A549 (cell line): Measurements from ENCODE around the gene BCKDK. TPM values are rescaled to one million over a fixed set of nuclear protein-coding genes. Genes with fewer than 3 reads are reported as not detected.

Experiments
- ATAC-seq, 2 experiments: fragments of 200-7000 bp in 1 of 2; fragments of >200 bp in 1 of 2; cut with Nextera tagmentation in 1 of 2; cut with Tn5 transposase in 1 of 2; 3 replicates each; pipeline versions ENCODE4 v1.8.0 to v1.9.1; 2018 to 2020; ENCODE audit warnings: mild to moderate bottlenecking in 1 of 2, moderate library complexity in 1 of 2
- CTCF ChIA-PET: fragments of 300-600 bp; sonication (Branson Sonifier 250); formaldehyde crosslinking; extraction: SDS; loops from one replicate; lab custom pipeline; 2021; ENCODE audit warnings: antibody characterized with exemption, inconsistent platforms; lab: Yijun Ruan, JAX
- POLR2A ChIA-PET: fragments of 350-600 bp; formaldehyde crosslinking; extraction: SDS; loops from one replicate; lab custom pipeline; 2021; ENCODE audit warnings: antibody characterized with exemption, inconsistent platforms; lab: Yijun Ruan, JAX
- DNase-seq, 2 experiments: peaks; one replicate each; pipeline versions ENCODE4 v3.0.0 to v3.0.0-alpha.2; 2011 to 2016; ENCODE audit warnings: low read depth in 1 of 2, low spot score in 1 of 2
- FAIRE-seq: peaks from 2 replicates; lab custom pipeline; 2011; peaks lifted over from hg19 to GRCh38; lab: Jason Lieb, UNC
- H3K27ac ChIP-seq, 2 experiments: fragments of >200 bp; sonication (Bioruptor Twin); formaldehyde crosslinking; 3 replicates each; pipeline ENCODE4 v1.5.1; 2016 to 2017
- H3K4me1 ChIP-seq: fragments of >200 bp; sonication (Bioruptor Twin); formaldehyde crosslinking; 3 replicates; pipeline ENCODE4 v1.6.1; 2016
- H3K4me2 ChIP-seq: fragments of >200 bp; sonication (Bioruptor Twin); formaldehyde crosslinking; 3 replicates; pipeline ENCODE4 v1.6.1; 2016
- H3K4me3 ChIP-seq: fragments of >200 bp; sonication (Bioruptor Twin); formaldehyde crosslinking; 3 replicates; pipeline ENCODE4 v1.5.1; 2016
- H3K9me3 ChIP-seq: fragments of >200 bp; sonication (Bioruptor Twin); formaldehyde crosslinking; 3 replicates; pipeline ENCODE4 v1.6.1; 2016
- BHLHE40 ChIP-seq: IDR thresholded peaks from 2 replicates; pipeline ENCODE4 v1.6.1; 2012; ENCODE audit warnings: low read depth, low read length, inconsistent platforms
- CBX2 ChIP-seq: fragments of 200-600 bp; sonication (generic); IDR thresholded peaks from 2 replicates; pipeline ENCODE4 v1.6.1; 2016; ENCODE audit warnings: low read depth, mild to moderate bottlenecking, borderline replicate concordance
- CEBPB ChIP-seq, 2 experiments: fragments of >200 bp in 1 of 2; sonication (Bioruptor Twin) in 1 of 2; formaldehyde crosslinking in 1 of 2; IDR thresholded peaks; 2 replicates each; pipeline ENCODE4 v1.6.1; 2012 to 2016
- EHF ChIP-seq: fragments of 250-450 bp; sonication (Bioruptor Pico); IDR thresholded peaks from 2 replicates; pipeline ENCODE4 v1.5.0; 2020; ENCODE audit warnings: mild to moderate bottlenecking
- FOSB ChIP-seq: fragments of 250-450 bp; sonication (Bioruptor Pico); IDR thresholded peaks from 2 replicates; pipeline ENCODE4 v1.5.0; 2020; ENCODE audit warnings: mild to moderate bottlenecking, moderate library complexity
- HEYL ChIP-seq: fragments of 250-450 bp; sonication (Bioruptor Pico); IDR thresholded peaks from 2 replicates; pipeline ENCODE4 v1.8.0; 2021; ENCODE audit warnings: mild to moderate bottlenecking, moderate library complexity
- HOXA7 ChIP-seq: fragments of 250-450 bp; sonication (Bioruptor Pico); IDR thresholded peaks from 2 replicates; pipeline ENCODE4 v1.5.0; 2020; ENCODE audit warnings: mild to moderate bottlenecking, moderate library complexity
- HOXB13 ChIP-seq: fragments of 250-450 bp; sonication (Bioruptor Pico); IDR thresholded peaks from 2 replicates; pipeline ENCODE4 v1.5.0; 2020; ENCODE audit warnings: low read depth, mild to moderate bottlenecking, moderate library complexity
- HOXB5 ChIP-seq: fragments of 250-450 bp; sonication (Bioruptor Pico); IDR thresholded peaks from 2 replicates; pipeline ENCODE4 v1.5.0; 2020; ENCODE audit warnings: mild to moderate bottlenecking, moderate library complexity
- KDM1A ChIP-seq: fragments of 200-600 bp; sonication (generic); IDR thresholded peaks from 2 replicates; pipeline ENCODE4 v1.6.1; 2016; ENCODE audit warnings: low read depth, mild to moderate bottlenecking
- NFE2L2 ChIP-seq: fragments of 150-350 bp; conservative IDR thresholded peaks from 2 replicates; pipeline ENCODE4 v1.6.1; 2014; ENCODE audit warnings: low read length
- RAD21 ChIP-seq, 2 experiments: fragments of >200 bp in 1 of 2; sonication (Bioruptor Twin) in 1 of 2; formaldehyde crosslinking in 1 of 2; IDR thresholded peaks in 1 of 2; conservative IDR thresholded peaks in 1 of 2; 2 replicates in 1 of 2; 3 replicates in 1 of 2; pipeline ENCODE4 v1.6.1; 2012 to 2018; ENCODE audit warnings: inconsistent platforms in 1 of 2
- RFX5 ChIP-seq: fragments of 450-650 bp; IDR thresholded peaks from 2 replicates; pipeline ENCODE4 v1.7.1; 2014; ENCODE audit warnings: antibody characterized with exemption, mild to moderate bottlenecking, moderate library complexity
- TP53 ChIP-seq: fragments of 250-450 bp; sonication (Bioruptor Pico); IDR thresholded peaks from 2 replicates; pipeline ENCODE4 v1.5.0; 2021; ENCODE audit warnings: mild to moderate bottlenecking, moderate library complexity
- ZC3H11A ChIP-seq: fragments of 450-650 bp; IDR thresholded peaks from 2 replicates; pipeline ENCODE4 v1.6.1; 2014; ENCODE audit warnings: antibody characterized with exemption, mild to moderate bottlenecking
- ZFP36 ChIP-seq: fragments of 450-650 bp; IDR thresholded peaks from 2 replicates; pipeline ENCODE4 v1.6.1; 2014; ENCODE audit warnings: borderline replicate concordance; ENCODE audit not compliant: partially characterized antibody
- WGBS: methylation state at CpG from one replicate; pipeline ENCODE4 v1.1.6; 2017; ENCODE audit errors: missing lambda C conversion rate; 5-methylcytosine and 5-hydroxymethylcytosine counted together
- polyA plus RNA-seq, 4 experiments: library from polyadenylated mRNA; depleted of rRNA in 3 of 4; stranded (reverse); fragments of >200 nt; fragmentation: RNase III in 1 of 4; extraction: RNeasy Plus Mini Kit Qiagen cat#74134 plus additional on column Dnase treatment in 1 of 4; gene quantifications; 2 replicates in 3 of 4; 3 replicates in 1 of 4; pipeline ENCODE4 v1.2.3, GENCODE V29; 2011 to 2017
- TF ChIP-seq, protein P1 (sequence below): fragments of 450-650 bp; IDR thresholded peaks from 2 replicates; pipeline ENCODE4 v1.6.1; 2014; ENCODE audit warnings: antibody characterized with exemption
- TF ChIP-seq, protein P2 (sequence below): IDR thresholded peaks from 2 replicates; pipeline ENCODE4 v1.6.1; 2012
- TF ChIP-seq, protein P3 (sequence below): fragments of 250-450 bp; sonication (Bioruptor Pico); IDR thresholded peaks from 2 replicates; pipeline ENCODE4 v1.5.0; 2020; ENCODE audit warnings: low read depth, mild to moderate bottlenecking, moderate library complexity
- TF ChIP-seq, protein P4 (sequence below): fragments of >200 bp; sonication (Bioruptor Twin); formaldehyde crosslinking; IDR thresholded peaks from 3 replicates; pipeline ENCODE4 v1.6.1; 2016

Gene BCKDK
- polyA plus RNA-seq, 2 of the 4 experiments (the other 2 are of a cell fraction): 20.7 to 36.7 TPM

DNA sequence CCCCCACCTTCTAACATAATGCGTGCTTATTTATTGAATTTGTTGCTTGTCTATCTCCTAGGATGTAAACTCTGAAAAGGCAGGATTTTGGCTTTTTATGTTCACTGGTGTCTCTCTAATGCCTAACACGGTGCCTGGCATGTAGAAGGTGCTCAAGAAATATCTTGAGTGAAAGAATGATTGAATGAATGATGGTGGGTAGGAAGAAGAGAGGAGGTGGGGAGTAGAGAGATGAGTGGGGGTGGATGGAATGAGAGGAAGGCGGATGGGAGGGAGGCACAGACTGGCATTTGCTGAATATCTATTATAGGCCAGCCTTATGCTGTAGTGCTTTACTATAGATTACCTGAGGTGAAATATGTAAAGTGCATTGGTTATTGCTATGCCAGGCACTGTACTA, 39.4 kb downstream of the BCKDK start (continued):
- TF ChIP-seq HOXB5 (CRISPR knock-in tag) (no peak), NFE2L2 (no peak), CBX2 (no peak)
- TF ChIP-seq, protein P1, sequence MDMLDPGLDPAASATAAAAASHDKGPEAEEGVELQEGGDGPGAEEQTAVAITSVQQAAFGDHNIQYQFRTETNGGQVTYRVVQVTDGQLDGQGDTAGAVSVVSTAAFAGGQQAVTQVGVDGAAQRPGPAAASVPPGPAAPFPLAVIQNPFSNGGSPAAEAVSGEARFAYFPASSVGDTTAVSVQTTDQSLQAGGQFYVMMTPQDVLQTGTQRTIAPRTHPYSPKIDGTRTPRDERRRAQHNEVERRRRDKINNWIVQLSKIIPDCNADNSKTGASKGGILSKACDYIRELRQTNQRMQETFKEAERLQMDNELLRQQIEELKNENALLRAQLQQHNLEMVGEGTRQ: no peak
- TF ChIP-seq, all 56 proteins: peak for 0

DNA sequence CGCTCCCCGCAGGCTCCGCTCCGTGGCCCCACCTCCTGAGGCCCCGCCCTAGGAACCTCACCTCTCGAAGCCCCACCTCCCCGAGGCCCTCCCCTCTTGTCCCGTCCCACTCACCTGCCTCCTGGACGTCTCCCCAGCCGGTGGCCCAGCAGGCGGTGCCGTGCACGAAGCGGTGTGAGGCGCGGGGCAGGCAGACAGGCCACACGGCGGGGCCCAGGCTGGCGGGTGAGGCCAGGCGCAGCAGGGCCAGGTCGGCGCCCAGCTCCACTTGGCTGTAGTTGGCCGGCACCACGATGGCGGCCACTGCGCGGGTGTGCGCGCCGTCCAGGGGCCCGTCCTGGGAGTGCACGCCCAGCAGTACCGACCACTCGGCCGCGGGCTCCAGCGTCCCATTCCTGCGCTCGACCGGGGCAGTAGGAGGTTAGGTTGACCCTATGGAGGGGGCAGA, 40.1 kb downstream of the BCKDK start:
- ATAC-seq: 0 out of 6 replicates have a peak, but pooled peaks of 1 of the 2 experiments have one; percentile 7
- no peak for FAIRE-seq
- H3K9me3 ChIP-seq: no peaks in the 10 kb centered on the region
- H3K4me3 ChIP-seq: no peak overlapping the region
- POLR2A ChIA-PET: no interaction called here
- TF ChIP-seq FOSB (CRISPR knock-in tag) (no peak), HEYL (no peak), RAD21 (conservative IDR thresholded peaks at IDR 0.05 in 1 of 2, IDR thresholded peaks at IDR 0.05 in 1 of 2) (no peak)
- TF ChIP-seq, all 56 proteins: peak for 0
- no peak for DNase-seq
- no peak overlapping the region for H3K27ac ChIP-seq
- H3K4me1 ChIP-seq: 0 out of 3 replicates have a peak, but pooled peaks cover 3% of the 10 kb centered on the region
- 75% methylated on average over 7 of the region's 40 CpGs for WGBS
- CTCF ChIA-PET: interaction anchor here (1.3 kb wide), 1 partner anchor 163 kb away, joined by 7 read pairs; the partner anchor contains the start of gene HSD3B7
- H3K4me2 ChIP-seq: no peak overlapping the region

DNA sequence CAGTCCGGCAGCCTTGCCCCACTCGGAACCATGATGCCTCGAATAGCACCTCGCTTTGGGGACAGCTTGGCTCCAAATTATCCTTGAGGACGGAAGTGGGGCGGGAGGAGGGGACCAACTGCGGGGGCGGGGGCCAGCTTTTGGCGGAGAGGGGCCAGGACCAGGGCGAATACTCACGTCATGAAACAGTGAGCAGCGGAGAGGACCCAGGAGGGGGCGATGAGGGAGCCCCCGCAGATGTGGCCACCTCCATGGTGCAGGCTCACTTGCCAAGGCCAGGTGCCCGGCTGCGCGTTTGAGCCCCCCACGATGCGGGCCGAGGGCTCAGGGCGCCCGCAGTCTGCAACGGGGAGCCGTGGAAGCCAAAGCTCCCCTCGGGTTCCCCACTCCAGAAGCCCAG, 40.7 kb downstream of the BCKDK start:
- DNase-seq: no peak
- TF ChIP-seq ZC3H11A (no peak), KDM1A (no peak), HOXB13 (no peak), EHF (CRISPR knock-in tag) (no peak), ZFP36 (no peak), RFX5 (no peak), CEBPB (IDR thresholded peaks at IDR 0.05) (no peak), BHLHE40 (no peak), NFE2L2 (no peak)
- TF ChIP-seq, protein P2, sequence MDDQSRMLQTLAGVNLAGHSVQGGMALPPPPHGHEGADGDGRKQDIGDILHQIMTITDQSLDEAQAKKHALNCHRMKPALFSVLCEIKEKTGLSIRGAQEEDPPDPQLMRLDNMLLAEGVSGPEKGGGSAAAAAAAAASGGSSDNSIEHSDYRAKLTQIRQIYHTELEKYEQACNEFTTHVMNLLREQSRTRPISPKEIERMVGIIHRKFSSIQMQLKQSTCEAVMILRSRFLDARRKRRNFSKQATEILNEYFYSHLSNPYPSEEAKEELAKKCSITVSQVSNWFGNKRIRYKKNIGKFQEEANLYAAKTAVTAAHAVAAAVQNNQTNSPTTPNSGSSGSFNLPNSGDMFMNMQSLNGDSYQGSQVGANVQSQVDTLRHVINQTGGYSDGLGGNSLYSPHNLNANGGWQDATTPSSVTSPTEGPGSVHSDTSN: no peak
- TF ChIP-seq, protein P3, sequence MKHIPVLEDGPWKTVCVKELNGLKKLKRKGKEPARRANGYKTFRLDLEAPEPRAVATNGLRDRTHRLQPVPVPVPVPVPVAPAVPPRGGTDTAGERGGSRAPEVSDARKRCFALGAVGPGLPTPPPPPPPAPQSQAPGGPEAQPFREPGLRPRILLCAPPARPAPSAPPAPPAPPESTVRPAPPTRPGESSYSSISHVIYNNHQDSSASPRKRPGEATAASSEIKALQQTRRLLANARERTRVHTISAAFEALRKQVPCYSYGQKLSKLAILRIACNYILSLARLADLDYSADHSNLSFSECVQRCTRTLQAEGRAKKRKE: no peak
- TF ChIP-seq, protein P4, sequence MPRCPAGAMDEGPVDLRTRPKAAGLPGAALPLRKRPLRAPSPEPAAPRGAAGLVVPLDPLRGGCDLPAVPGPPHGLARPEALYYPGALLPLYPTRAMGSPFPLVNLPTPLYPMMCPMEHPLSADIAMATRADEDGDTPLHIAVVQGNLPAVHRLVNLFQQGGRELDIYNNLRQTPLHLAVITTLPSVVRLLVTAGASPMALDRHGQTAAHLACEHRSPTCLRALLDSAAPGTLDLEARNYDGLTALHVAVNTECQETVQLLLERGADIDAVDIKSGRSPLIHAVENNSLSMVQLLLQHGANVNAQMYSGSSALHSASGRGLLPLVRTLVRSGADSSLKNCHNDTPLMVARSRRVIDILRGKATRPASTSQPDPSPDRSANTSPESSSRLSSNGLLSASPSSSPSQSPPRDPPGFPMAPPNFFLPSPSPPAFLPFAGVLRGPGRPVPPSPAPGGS: no peak
- H3K9me3 ChIP-seq: no peaks in the 10 kb centered on the region
- 0 out of 3 replicates have a peak, but pooled peaks cover 3% of the 10 kb centered on the region for H3K4me1 ChIP-seq
- no peak for ATAC-seq
- WGBS: 92% methylated on average over 20 of the region's 25 CpGs
- H3K4me2 ChIP-seq: no peak overlapping the region
- H3K27ac ChIP-seq: no peak overlapping the region
- POLR2A ChIA-PET: no interaction called here
- CTCF ChIA-PET: interaction anchor here (1.0 to 1.3 kb wide), 2 partner anchors 15 to 164 kb away, joined by 3 to 7 read pairs; partner anchors contain the start of gene HSD3B7
- no peak overlapping the region for H3K4me3 ChIP-seq
- no peak for FAIRE-seq

DNA sequence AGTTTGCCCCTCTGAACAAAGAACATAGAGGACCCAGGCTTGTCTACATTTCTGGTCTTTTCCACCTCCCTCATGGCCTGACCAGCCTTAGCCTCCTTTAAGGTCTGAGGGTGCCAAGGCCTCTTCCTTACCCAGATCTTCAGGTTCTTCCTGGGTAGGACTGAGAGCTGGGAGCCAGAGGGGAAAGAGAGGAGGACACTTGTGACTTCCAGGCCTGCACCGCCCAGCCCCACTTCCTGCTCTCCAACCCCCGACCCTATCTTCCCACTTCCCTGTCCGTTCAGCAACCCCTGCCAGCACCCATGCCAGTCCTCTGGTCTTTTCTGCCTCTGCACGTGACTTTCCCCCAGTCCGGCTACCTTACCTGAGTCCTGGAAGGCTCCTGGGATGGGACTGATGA, 41.1 kb downstream of the BCKDK start:
- peak in 1 of 2 experiments; percentile 28; a peak in 3 of 6 replicates for ATAC-seq
- no peak overlapping the region for H3K4me2 ChIP-seq
- TF ChIP-seq ZFP36 (no peak), TP53 (CRISPR knock-in tag) (no peak), HOXA7 (CRISPR knock-in tag) (no peak)
- TF ChIP-seq, all 56 proteins: peak for 0
- ChIA-PET POLR2A (no interaction called here), CTCF (interaction anchor here (1.0 to 1.3 kb wide), 2 partner anchors 15 to 164 kb away, joined by 3 to 7 read pairs; partner anchors contain the start of gene HSD3B7)
- FAIRE-seq (no peak), DNase-seq (no peak)
- Histone ChIP-seq H3K4me3 (no peak overlapping the region), H3K4me1 (0 out of 3 replicates have a peak, but pooled peaks cover 3% of the 10 kb centered on the region), H3K9me3 (no peaks in the 10 kb centered on the region), H3K27ac (no peak overlapping the region)
- WGBS: 81% methylated on average over 5 of the region's 5 CpGs
